T-helper 2 cell treated with Interferon-gamma antibody and Interleukin-4, amounts not matched to agents 5 μg/mL and 100 μg/mL, for 36 hours (primary cell): ENCODE results near the gene CSNK2A2.

Experiments used
- DNase-seq: peaks from one replicate; pipeline ENCODE4 v3.0.0; 2021; ENCODE audit warnings: low spot score
- H3K27ac Mint-ChIP-seq: one replicate; pipeline ENCODE4 v1.8.0; 2021; ENCODE audit warnings: mild to moderate bottlenecking, mixed read lengths
- H3K27me3 Mint-ChIP-seq: one replicate; pipeline ENCODE4 v1.8.0; 2021; ENCODE audit warnings: low read depth, mixed read lengths
- H3K36me3 Mint-ChIP-seq: one replicate; pipeline ENCODE4 v1.8.0; 2021; ENCODE audit warnings: low read depth, mixed read lengths
- H3K4me1 Mint-ChIP-seq: one replicate; pipeline ENCODE4 v1.8.0; 2021; ENCODE audit warnings: low read depth, mixed read lengths
- H3K4me3 Mint-ChIP-seq: one replicate; pipeline ENCODE4 v1.8.0; 2022; ENCODE audit warnings: mild to moderate bottlenecking, moderate library complexity, mixed read lengths
- H3K9me3 Mint-ChIP-seq: one replicate; pipeline ENCODE4 v1.8.0; 2021; ENCODE audit warnings: mixed read lengths

Gene CSNK2A2

DNA sequence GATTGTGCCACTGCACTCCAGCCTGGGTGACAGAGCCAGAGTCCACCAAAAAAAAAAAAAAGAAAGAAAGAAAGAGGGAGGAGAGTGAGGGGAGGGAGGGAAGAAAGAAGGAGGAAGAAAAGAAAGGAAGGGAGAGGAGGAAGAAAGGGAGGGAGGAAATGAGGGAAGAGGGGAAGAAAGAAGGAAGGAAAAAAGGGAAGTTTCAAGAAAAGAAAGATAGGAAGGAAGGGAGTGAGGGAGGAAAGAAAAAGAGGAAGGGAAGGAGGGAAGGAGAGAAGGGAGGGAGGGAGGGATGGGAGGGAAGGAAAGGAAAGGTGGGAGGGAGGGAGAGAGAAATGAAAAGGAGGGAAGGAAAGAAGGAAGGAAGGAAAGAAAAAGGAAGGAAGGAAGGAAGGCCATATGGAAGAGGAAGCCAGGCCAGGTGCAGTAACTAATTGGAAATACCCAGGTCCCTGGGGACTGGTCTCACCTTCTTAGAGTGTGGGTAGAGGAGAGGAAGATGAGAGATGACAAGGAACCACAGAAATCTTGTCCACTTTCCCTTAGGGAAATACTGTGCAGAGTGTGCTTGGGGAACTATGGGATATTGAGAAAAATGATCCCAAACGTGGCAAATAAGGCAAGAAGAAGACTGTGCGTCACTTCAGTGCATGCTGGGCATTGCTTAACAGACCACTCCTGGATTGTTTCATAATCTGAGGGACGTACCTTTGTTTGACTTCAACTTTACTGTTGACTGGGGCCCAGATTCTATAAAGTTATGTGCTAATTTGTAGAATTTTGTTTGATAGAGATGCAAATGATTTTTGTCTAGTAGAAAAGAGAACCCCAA is 15.1 kb upstream of the CSNK2A2 start:
- Mint-ChIP-seq H3K27ac (no peak overlapping the region), H3K4me1 (no peaks in the 10 kb centered on the region), H3K4me3 (no peak overlapping the region), H3K9me3 (no peaks in the 10 kb centered on the region), H3K36me3 (no peaks in the 10 kb centered on the region), H3K27me3 (peaks cover 20% of the 10 kb centered on the region)
- DNase-seq = no peak

DNA sequence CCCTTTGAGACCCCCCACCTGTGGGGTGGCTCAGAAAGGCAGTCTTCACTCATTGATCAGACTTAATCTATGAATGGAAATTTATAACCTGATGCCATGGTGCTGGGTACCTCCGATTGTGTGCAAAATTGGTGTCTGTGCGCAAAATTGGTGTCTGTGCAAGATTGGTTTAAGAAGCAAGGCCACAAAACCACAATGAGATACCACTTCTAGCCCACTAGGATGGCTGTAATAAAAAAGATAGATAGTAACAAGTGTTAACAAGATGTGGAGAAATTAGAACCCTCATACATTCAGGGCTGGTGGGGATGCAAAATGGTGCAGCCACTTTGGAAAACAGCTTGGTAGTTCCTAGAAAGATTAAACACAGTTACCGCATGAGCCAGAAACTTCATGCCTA is 13.9 kb upstream of the CSNK2A2 start:
- Mint-ChIP-seq H3K27me3 (peaks cover 25% of the 10 kb centered on the region), H3K4me1 (no peaks in the 10 kb centered on the region), H3K9me3 (no peaks in the 10 kb centered on the region), H3K27ac (no peak overlapping the region), H3K4me3 (no peak overlapping the region), H3K36me3 (no peaks in the 10 kb centered on the region)
- DNase-seq = no peak

DNA sequence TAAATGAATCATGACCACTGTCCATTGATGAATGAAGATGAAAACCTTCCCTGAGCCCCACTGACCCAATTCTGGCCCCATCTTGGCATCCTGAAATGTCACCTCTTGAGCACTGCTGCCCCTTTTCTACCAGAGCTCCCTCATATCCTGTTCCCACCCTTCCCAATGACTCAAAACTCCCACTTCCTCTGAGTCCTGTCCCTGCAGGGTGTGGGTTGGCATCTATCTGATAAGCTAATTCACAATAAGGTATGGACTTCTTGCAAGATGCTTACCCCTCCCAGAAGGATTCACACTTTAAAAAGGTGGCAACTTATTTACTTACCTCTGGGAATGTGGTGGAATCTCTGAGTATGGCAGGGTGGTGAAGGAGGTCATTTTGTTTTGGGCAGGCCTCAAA is 13.3 kb upstream of the CSNK2A2 start:
- Mint-ChIP-seq H3K27ac (no peak overlapping the region), H3K27me3 (peaks cover 25% of the 10 kb centered on the region), H3K36me3 (no peaks in the 10 kb centered on the region), H3K4me3 (no peak overlapping the region), H3K9me3 (no peaks in the 10 kb centered on the region), H3K4me1 (no peaks in the 10 kb centered on the region)
- no peak for DNase-seq

GRCh38 chr16:58205276-58206036 is 7.5 kb upstream of the CSNK2A2 start:
- Mint-ChIP-seq H3K4me1 (no peaks in the 10 kb centered on the region), H3K4me3 (no peak overlapping the region), H3K36me3 (no peaks in the 10 kb centered on the region), H3K27me3 (peaks cover 25% of the 10 kb centered on the region), H3K27ac (no peak overlapping the region), H3K9me3 (no peaks in the 10 kb centered on the region)
- no peak for DNase-seq

DNA sequence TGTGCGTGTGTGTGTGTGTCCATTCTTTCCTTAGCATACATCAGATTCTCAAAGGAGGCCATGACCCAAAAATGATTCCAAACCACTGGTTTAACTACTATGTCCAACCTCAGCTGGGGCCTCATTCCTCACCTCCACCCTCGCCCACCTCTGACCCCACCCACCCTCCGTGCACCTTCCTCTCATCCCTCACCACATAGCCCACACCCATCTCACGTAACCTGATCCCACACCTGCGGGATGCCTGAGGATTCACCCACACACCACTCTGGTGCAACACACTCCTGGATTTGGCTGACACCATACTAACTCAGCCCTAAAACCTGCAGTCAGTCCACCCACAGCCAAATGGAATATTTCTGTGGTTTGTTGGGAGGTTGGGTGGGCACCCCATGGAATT is 3.3 kb upstream of the CSNK2A2 start:
- no peak overlapping the region for H3K27ac Mint-ChIP-seq
- peaks cover 5% of the 10 kb centered on the region for H3K36me3 Mint-ChIP-seq
- H3K9me3 Mint-ChIP-seq = no peaks in the 10 kb centered on the region
- peaks cover 12% of the 10 kb centered on the region for H3K4me1 Mint-ChIP-seq
- no peak overlapping the region for H3K4me3 Mint-ChIP-seq
- no peak for DNase-seq
- peaks cover 25% of the 10 kb centered on the region for H3K27me3 Mint-ChIP-seq

DNA sequence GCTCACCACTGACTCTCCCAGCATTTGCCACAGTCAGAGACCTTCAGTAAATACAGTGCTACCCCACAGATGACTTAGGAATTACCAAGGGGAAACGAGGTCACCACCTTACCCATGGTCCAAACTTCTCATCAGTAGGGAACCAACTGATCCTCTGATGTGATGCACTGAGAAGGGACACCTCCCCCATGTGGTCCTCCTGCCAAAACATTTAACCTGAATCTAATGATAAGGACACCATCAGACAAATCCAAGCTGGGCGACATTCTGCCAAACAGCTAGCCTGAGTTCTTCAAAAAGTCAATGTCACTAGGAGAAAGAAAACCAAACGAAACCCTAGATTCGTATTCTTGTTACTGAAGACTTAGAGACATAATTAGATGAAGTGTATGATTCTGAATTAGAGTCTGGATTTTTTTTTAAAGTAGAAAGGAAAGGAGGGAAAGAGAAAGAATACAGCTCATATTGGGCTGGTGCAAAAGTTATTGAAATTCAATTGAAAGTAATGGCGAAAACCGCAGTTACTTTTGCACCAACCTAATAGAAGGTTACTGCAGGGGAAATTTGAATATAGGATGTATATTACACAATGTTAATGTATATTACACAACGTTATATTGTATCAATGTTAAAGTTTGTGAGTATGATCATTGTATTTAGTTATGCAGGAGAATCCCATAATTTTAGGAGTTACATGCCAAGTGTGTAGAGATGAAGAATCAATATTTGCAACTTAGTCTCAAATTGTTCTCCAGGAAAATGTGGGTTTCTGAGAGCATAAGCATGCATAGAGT is 2.3 kb upstream of the CSNK2A2 start:
- H3K4me1 Mint-ChIP-seq = peaks cover 20% of the 10 kb centered on the region
- no peak for DNase-seq

DNA sequence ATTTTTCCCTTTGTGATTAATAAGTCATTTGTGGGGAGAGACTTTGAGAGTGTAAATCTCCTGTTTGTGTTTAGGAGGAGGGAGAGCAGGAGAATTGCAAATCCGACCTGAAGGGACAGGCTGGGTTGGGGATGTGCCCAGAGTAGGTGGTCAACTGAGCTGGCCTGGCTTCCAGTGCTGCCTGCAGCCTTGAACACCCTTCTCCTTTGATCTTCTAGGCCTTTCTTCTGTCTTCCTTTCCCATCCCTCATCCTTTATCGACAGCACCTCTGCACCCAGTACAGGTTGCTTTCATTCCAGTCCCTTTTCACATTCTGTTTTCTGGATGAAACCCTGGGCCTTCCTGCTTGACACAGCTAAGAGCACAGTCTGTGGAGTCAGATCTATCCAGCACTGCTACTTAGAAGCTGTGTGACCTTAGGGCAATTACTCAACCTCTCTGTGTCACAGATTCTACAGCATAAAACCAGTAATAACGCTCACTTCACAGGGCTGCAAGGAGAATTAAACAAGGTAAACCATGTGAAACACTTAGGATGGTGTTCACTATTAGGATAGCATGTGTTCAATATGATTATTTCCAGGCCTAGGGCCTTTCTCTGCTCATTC is 1.0 kb upstream of the CSNK2A2 start:
- Mint-ChIP-seq H3K4me3 (peak overlapping the region; percentile 83), H3K27me3 (peaks cover 20% of the 10 kb centered on the region), H3K4me1 (peaks cover 26% of the 10 kb centered on the region), H3K27ac (peak overlapping the region; percentile 72), H3K36me3 (peaks cover 22% of the 10 kb centered on the region), H3K9me3 (no peaks in the 10 kb centered on the region)
- DNase-seq = no peak

More for the DNA sequence above, 2.3 kb upstream of the CSNK2A2 start:
- H3K9me3 Mint-ChIP-seq = no peaks in the 10 kb centered on the region
- peaks cover 13% of the 10 kb centered on the region for H3K36me3 Mint-ChIP-seq
- H3K4me3 Mint-ChIP-seq = peak overlapping the region; percentile 27
- H3K27ac Mint-ChIP-seq = no peak overlapping the region
- H3K27me3 Mint-ChIP-seq = peaks cover 25% of the 10 kb centered on the region

DNA sequence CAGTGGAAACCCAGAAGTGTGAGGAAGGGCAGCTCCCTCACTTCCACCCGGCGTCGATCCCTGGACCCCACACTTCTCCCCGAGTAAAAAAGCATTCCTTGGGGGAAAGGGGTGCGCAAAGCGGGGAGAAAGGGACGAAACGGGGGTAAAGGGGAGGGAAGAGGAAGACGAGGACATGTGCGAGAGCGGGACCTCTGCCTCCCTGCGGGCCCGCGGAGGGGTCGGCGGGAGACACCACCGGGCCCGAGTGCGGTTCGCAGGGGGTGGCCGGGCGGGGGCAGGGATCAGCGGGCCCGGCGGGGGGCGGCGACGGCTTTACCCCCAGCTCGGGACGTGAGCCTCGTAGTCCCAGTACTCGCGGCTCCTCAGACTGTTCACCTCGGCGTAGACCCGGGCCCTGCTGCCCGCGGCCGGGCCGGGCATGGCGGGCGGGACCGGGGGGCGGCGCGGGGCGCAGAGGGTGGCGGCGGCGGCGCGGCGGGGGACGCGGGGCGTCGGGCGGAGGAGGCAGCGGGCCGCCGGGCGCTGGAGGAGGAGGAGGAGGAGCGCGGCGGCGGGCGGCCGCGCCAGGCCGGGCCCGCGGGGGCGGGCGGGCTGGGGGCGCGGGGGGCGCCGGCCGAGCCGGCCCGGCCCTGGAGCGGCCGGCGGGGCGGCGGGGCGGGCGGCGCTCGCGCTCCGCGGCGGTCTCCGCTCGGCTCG is 443 bp downstream of the CSNK2A2 start:
- peak overlapping the region; percentile 85 for H3K4me3 Mint-ChIP-seq
- peaks cover 32% of the 10 kb centered on the region for H3K4me1 Mint-ChIP-seq
- H3K36me3 Mint-ChIP-seq = peaks cover 35% of the 10 kb centered on the region
- H3K9me3 Mint-ChIP-seq = no peaks in the 10 kb centered on the region
- DNase-seq = no peak
- H3K27ac Mint-ChIP-seq = peak overlapping the region; percentile 62
- peaks cover 16% of the 10 kb centered on the region for H3K27me3 Mint-ChIP-seq

DNA sequence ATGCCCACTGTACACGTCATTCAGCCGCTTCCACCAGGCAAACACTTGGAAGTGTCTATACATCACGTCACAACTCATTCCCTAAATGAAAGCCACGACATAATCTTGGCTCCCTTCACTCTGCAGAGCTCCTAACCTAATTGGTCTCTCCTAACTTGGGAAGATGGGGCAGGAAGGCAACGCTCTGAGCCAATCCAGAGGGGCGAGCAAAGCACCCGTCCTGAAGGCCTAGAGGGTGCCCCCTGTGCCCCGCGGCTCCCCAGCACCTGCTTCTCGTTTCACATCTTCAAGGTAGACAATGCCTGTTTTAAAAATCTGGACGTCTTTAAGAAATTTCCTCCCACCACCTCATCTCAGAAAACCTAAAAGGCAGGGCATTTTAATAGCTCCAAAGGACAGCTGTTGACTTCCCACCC is 1.0 kb downstream of the CSNK2A2 start:
- H3K4me3 Mint-ChIP-seq = peak overlapping the region; percentile 85
- H3K9me3 Mint-ChIP-seq = no peaks in the 10 kb centered on the region
- peaks cover 40% of the 10 kb centered on the region for H3K36me3 Mint-ChIP-seq
- peaks cover 33% of the 10 kb centered on the region for H3K4me1 Mint-ChIP-seq
- DNase-seq = no peak
- H3K27me3 Mint-ChIP-seq = peaks cover 13% of the 10 kb centered on the region
- peak overlapping the region; percentile 62 for H3K27ac Mint-ChIP-seq

DNA sequence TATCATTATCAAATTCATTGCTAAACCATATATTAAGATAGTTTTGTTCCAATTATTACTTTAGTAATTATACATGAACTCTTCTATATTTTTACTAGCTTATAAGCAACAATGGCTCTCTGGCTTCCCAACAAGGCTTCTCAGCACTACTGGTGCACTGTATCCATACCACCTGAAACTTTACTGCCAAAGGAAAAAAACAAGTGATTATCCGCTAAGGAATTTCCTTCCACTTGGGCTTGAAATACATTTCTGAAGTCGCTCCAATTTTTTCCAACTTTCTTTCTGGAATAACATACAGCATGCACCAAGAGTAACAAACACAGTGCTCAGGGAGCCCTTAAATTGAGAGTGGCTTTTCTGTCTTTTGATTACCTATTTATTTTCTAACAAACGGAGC is 2.1 kb downstream of the CSNK2A2 start:
- Mint-ChIP-seq H3K9me3 (no peaks in the 10 kb centered on the region), H3K4me3 (peak overlapping the region; percentile 67), H3K27ac (no peak overlapping the region), H3K27me3 (peaks cover 8% of the 10 kb centered on the region), H3K36me3 (peaks cover 49% of the 10 kb centered on the region), H3K4me1 (peaks cover 36% of the 10 kb centered on the region)
- DNase-seq = no peak

DNA sequence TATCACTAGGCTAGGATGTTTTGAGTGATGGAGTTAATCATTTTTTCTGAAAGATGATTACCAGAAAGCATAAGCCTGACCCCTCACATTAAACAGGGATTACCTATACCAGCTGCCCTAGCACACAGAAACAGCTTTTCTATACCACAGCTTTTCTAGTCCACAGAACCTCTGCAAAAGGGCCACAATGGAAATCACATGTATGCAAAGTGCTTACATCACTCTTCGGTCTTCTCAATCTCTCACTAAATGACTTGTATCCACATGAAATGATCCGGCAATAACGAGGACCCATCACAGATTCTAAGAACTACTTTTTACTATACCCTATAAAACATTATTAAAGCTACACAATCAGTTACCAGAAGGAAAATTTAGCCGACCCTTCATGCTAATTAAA is 2.6 kb downstream of the CSNK2A2 start:
- Mint-ChIP-seq H3K36me3 (peaks cover 52% of the 10 kb centered on the region), H3K4me1 (peaks cover 37% of the 10 kb centered on the region), H3K27me3 (peaks cover 6% of the 10 kb centered on the region), H3K9me3 (no peaks in the 10 kb centered on the region), H3K27ac (no peak overlapping the region), H3K4me3 (peak overlapping the region; percentile 10)
- no peak for DNase-seq

GRCh38 chr16:58194790-58195189 is 3.1 kb downstream of the CSNK2A2 start:
- H3K27ac Mint-ChIP-seq = no peak overlapping the region
- H3K4me3 Mint-ChIP-seq = no peak overlapping the region
- peaks cover 37% of the 10 kb centered on the region for H3K4me1 Mint-ChIP-seq
- H3K9me3 Mint-ChIP-seq = no peaks in the 10 kb centered on the region
- H3K36me3 Mint-ChIP-seq = peaks cover 56% of the 10 kb centered on the region
- peaks cover 2% of the 10 kb centered on the region for H3K27me3 Mint-ChIP-seq
- no peak for DNase-seq
